ENCODE data around the gene PTPRZ1. TPM values are rescaled to one million over a fixed set of nuclear protein-coding genes. Genes with fewer than 3 reads are reported as not detected.

The PTPRZ1 gene
- total RNA-seq, 1 donor from 2014 or later: 8.1 TPM

DNA sequence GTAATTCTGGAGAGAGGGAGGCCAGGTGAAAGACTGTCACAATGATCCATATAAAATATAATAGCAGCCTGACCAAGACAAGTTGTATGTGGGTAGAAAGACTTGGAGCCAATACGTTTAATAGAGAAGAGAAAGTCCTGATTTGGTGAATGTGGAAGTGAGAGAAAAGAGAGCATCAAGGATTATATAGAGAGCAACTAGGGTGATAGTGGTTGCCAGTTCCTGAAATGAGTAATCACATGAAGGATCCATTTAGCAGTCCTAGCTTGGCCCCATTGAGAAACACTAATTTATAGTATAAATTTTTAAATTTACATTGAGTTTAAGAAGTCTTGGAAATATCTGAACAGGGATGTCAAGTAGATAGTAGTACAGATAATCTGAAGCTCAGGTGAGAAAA lies 197.1 kb downstream of the PTPRZ1 start:
- Histone ChIP-seq H3K36me3 (peaks cover 0 to 6% of the 10 kb centered on the region in 2 donors), H3K27me3 (no peaks in the 10 kb centered on the region), H3K4me3 (no peak overlapping the region), H3K9me3 (no peaks in the 10 kb centered on the region), H3K4me1 (no peaks in the 10 kb centered on the region), H3K27ac (no peak overlapping the region)
- TF ChIP-seq, protein P1, sequence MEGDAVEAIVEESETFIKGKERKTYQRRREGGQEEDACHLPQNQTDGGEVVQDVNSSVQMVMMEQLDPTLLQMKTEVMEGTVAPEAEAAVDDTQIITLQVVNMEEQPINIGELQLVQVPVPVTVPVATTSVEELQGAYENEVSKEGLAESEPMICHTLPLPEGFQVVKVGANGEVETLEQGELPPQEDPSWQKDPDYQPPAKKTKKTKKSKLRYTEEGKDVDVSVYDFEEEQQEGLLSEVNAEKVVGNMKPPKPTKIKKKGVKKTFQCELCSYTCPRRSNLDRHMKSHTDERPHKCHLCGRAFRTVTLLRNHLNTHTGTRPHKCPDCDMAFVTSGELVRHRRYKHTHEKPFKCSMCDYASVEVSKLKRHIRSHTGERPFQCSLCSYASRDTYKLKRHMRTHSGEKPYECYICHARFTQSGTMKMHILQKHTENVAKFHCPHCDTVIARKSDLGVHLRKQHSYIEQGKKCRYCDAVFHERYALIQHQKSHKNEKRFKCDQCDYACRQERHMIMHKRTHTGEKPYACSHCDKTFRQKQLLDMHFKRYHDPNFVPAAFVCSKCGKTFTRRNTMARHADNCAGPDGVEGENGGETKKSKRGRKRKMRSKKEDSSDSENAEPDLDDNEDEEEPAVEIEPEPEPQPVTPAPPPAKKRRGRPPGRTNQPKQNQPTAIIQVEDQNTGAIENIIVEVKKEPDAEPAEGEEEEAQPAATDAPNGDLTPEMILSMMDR (IDR thresholded peaks at IDR 0.05): no peak
- TF ChIP-seq POLR2AphosphoS5 (IDR thresholded peaks at IDR 0.05; ENCODE audit: insufficient read depth in 1 of 2, low read depth in 1 of 2) (no peak), POLR2A (IDR thresholded peaks at IDR 0.05) (no peak)
- DNase-seq (ENCODE audit: extremely low spot score in 2 of 2): no peak
- intact Hi-C loops (cut with DNase I): no loop called here

DNA sequence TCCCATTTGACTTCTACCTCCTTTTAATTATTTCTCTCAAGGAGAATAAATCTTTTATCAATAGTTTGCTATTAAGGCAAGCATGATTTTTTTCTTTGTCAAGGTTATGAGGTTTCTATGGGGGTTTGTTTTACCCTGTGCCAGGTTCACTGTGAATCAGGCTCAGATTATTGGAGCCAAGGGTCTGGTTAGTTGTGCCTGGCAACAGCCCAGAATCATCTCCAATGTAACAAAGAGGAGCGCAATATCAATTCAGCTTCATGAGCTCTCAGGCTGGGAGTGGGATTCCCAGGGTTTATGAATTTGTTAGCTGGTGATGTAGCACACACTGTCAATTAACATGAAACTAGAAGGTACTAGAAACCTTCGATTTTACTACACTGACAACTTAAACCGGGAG lies 197.9 kb downstream of the PTPRZ1 start:
- intact Hi-C loops (cut with DNase I): no loop called here
- Histone ChIP-seq H3K4me1 (no peaks in the 10 kb centered on the region), H3K36me3 (peaks cover 0 to 6% of the 10 kb centered on the region in 2 donors), H3K4me3 (no peak overlapping the region), H3K27me3 (no peaks in the 10 kb centered on the region), H3K9me3 (no peaks in the 10 kb centered on the region), H3K27ac (no peak overlapping the region)
- TF ChIP-seq POLR2A (IDR thresholded peaks at IDR 0.05) (no peak), POLR2AphosphoS5 (IDR thresholded peaks at IDR 0.05; ENCODE audit: insufficient read depth in 1 of 2, low read depth in 1 of 2) (no peak)
- TF ChIP-seq, protein P1 (IDR thresholded peaks at IDR 0.05): no peak
- no peak for DNase-seq (ENCODE audit: extremely low spot score in 2 of 2)

DNA sequence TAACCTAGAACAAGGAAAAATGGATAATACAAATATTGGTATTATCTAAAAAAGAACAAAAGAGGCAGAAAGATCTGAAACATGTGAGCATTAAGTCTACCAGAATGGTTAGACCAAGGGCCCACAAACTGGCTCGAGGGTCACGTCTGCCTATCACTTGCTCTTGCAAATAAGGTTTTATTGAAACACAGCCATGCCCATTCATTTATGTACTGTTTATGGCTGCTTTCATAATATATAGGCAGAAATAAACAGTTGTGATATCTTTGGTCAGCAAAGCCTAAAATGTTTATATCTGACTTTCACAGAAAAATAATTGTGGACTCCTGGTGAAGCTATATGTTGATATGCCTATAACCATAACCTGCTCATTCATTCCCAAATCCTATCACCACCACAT lies 199.3 kb downstream of the PTPRZ1 start:
- Histone ChIP-seq H3K36me3 (peaks cover 0 to 13% of the 10 kb centered on the region in 2 donors), H3K9me3 (no peaks in the 10 kb centered on the region), H3K4me1 (no peaks in the 10 kb centered on the region), H3K27ac (no peak overlapping the region), H3K27me3 (no peaks in the 10 kb centered on the region), H3K4me3 (no peak overlapping the region)
- no peak for TF ChIP-seq POLR2A (IDR thresholded peaks at IDR 0.05)
- DNase-seq (ENCODE audit: extremely low spot score in 2 of 2): no peak
- intact Hi-C loops (cut with DNase I): no loop called here

DNA sequence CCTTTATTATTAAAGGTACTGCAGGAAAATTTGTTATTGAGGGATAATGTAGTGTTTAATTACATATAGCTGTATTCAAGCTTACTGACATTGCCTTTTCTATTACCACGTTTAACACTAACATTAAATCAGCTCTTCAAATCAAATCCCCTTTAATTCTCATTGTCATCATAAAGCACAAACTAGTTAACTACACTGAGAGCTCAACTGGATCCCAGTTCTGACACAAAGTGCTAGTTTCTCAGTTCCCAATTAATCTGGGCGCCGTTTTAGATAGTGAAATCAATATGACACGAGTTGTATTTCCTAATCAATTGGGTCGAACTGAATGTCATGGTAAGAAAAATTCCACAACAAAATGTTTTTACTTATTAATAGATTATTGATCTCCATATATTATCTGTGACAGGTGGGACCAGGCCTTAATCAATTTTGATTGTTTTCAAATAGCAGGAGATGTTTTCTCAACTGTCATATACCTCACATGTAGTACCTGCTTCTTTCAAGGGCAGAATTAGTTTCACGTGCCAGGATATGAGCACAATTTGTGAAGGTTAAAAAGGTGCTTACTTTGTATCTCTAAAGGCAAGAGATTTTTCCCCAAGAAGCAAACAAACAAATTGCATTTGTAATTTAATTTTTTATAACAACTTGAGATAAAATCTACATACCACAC lies 200.1 kb downstream of the PTPRZ1 start:
- intact Hi-C loops (cut with DNase I): no loop called here

DNA sequence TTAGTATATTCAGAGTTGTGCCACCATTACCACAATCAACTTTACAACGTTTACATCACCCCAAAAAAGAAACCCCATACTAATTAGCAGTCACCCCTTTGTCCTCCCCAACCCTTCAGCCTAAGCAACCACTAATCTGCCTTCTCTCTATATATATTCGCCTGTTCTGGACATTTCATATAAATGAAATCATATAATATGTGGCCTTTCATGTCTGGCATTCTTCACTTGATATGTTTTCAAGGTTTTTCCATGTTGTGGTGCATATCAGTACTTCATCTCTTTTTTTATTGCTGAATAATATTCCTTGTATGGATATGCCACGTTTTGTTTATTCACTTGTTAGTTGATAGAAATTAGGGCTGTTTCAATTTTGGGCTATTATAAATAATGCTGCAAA lies 200.7 kb downstream of the PTPRZ1 start:
- no peaks in the 10 kb centered on the region for H3K9me3 ChIP-seq
- no peaks in the 10 kb centered on the region for H3K27me3 ChIP-seq
- H3K4me3 ChIP-seq: no peak overlapping the region
- TF ChIP-seq POLR2AphosphoS5 (IDR thresholded peaks at IDR 0.05; ENCODE audit: insufficient read depth in 1 of 2, low read depth in 1 of 2) (no peak), POLR2A (IDR thresholded peaks at IDR 0.05) (no peak)
- TF ChIP-seq, protein P1 (IDR thresholded peaks at IDR 0.05): no peak
- no peak for DNase-seq (ENCODE audit: extremely low spot score in 2 of 2)
- peaks cover 0 to 19% of the 10 kb centered on the region in 2 donors for H3K36me3 ChIP-seq
- no peak overlapping the region for H3K27ac ChIP-seq
- intact Hi-C loops (cut with DNase I): no loop called here
- H3K4me1 ChIP-seq: no peaks in the 10 kb centered on the region

More for the DNA sequence above, 200.1 kb downstream of the PTPRZ1 start:
- Histone ChIP-seq H3K4me3 (no peak overlapping the region), H3K27me3 (no peaks in the 10 kb centered on the region), H3K4me1 (no peaks in the 10 kb centered on the region), H3K9me3 (no peaks in the 10 kb centered on the region), H3K27ac (no peak overlapping the region), H3K36me3 (peaks cover 0 to 18% of the 10 kb centered on the region in 2 donors)
- TF ChIP-seq, protein P1 (IDR thresholded peaks at IDR 0.05): no peak
- TF ChIP-seq POLR2AphosphoS5 (IDR thresholded peaks at IDR 0.05; ENCODE audit: insufficient read depth in 1 of 2, low read depth in 1 of 2) (no peak), POLR2A (IDR thresholded peaks at IDR 0.05) (no peak)
- no peak for DNase-seq (ENCODE audit: extremely low spot score in 2 of 2)

Measured in vagina (tissue), 2 donors.